Stimulated activated CD4-positive, alpha-beta T cell treated with anti-CD3 and anti-CD28 coated beads, TNF-alpha, amount 100 ng/mL, for 24 hours (primary cell): ENCODE results near the gene SPRED1.

Source experiments
- DNase-seq, 3 experiments: peaks; one replicate each; pipeline ENCODE4 v3.0.0-alpha.2; 2020; ENCODE audit warnings: low read depth in 3 of 3

SPRED1 gene

DNA sequence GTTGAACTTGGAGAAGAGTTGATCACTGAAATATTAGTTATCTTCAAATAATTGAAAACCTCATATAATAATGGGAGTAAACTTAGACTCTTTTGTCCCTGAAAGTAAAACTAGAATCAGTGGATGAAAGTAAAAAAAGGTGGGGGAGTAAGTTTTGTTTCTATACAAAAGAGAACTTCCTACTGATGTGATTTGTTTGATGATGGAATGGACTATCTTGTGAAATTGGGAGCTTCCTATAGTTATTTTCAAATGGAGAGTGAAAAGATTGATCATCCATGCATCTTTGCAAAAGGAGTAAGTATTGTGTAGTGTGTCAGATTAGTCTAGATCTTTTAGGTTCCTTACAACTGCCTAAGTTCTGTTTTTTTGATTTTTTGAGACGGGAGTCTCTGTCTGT, 28.4 kb downstream of the SPRED1 start:
- no peak for DNase-seq

GRCh38 chr15:38283010-38283409, 30.4 kb downstream of the SPRED1 start:
- DNase-seq = no peak

- DNase-seq = no peak
These were observed 32.8 kb downstream of the SPRED1 start for GRCh38 chr15:38285456-38285855.

DNA sequence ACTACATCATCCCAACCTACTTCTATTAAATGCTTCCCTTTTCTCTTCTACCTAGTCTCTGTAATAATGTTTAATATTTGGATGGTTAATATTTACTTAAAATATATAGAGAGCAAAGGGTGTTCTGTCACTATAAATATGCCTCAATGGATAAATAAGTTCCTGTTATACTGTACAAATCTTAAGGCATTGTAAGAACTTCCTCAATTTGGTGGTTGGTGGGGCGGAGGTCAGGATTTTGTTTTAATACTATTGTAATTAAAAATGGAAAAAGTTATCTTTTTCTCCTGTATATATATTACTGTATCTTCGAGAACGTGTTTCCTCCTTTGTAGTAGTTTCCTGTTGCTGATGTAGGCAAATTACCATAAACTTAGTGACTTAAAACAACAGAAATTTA, 41.5 kb downstream of the SPRED1 start:
- DNase-seq = no peak

DNA sequence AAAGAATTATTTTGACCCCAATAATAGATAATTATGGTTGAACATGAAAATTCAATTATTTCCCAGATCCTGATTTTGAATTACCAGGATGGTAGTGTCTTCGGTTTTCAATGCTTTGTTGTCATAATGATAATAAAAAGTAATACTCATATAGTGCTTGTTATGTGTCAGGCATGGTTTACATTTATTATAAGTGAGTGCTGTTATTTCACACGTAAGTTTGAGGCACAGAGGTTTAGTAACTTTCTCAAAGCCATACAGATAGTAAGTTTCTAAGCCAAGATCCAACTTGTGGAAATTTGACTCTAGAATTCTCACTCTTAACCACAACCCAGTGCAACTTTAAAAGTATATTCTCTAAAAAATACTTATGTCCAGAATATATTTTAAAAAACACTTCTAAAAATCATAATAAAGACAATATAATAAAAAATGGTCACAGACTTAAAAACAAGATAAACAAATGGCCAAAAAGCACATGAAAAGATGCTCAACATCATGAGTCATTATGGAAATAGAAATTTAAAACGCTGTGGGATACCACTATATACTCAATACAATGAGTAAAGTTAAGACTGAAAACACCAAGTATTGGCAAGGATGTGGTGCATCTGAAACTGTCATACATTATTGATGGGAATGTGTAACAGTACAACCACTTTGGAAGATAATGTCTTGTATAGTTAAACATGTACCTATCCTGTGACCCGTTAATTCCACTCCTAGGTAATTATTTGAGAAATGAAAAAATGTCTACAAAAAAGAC, 45.2 kb downstream of the SPRED1 start:
- DNase-seq = no peak

GRCh38 chr15:38299216-38299615, 46.6 kb downstream of the SPRED1 start:
- DNase-seq = no peak

GRCh38 chr15:38300395-38300794, 47.8 kb downstream of the SPRED1 start:
- no peak for DNase-seq

DNA sequence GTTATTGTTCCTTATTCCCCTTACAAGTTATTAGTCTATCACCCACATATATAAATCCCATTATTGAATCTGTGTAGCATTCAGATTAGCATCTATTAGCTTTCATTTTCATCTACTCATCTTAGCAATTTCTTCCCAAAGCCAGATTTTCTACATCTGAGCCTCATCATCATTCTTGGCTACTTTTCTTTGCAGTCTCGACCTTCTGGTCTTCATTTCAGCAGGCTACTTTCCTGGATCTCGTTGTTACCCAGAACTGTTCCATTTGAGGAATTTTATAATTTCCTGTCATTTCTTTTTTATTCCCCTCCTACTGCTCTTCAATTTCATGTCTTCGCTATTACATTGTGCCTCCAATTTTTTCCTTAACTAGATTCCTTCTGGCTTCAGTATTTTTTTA, 51.8 kb downstream of the SPRED1 start:
- DNase-seq = no peak

GRCh38 chr15:38307251-38307650, 54.6 kb downstream of the SPRED1 start:
- no peak for DNase-seq

GRCh38 chr15:38307861-38308641, 55.4 kb downstream of the SPRED1 start:
- DNase-seq = no peak

GRCh38 chr15:38308797-38309196, 56.2 kb downstream of the SPRED1 start:
- DNase-seq = no peak

GRCh38 chr15:38312190-38312589, 59.6 kb downstream of the SPRED1 start:
- no peak for DNase-seq

DNA sequence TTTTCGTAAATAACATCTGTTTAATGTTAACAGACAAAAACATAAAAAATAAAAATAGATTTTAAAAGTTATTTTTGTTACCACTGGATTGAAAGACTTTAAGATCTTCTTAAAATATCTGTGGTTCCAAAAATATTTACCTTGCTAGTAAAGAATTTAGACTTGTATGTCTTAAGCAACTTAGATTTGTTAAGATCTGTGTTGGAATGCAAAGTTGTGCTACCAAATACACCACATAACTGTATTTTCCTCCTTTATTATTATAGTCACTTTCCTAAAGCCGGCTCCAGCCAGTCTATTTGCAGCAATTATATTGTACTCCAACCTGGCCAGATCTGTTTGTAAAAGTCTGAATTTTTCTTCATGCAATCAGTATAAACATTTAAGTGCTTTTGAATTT, 63.7 kb downstream of the SPRED1 start:
- DNase-seq = no peak

- DNase-seq = no peak
These were observed 67.5 kb downstream of the SPRED1 start for GRCh38 chr15:38320181-38320580.

DNA sequence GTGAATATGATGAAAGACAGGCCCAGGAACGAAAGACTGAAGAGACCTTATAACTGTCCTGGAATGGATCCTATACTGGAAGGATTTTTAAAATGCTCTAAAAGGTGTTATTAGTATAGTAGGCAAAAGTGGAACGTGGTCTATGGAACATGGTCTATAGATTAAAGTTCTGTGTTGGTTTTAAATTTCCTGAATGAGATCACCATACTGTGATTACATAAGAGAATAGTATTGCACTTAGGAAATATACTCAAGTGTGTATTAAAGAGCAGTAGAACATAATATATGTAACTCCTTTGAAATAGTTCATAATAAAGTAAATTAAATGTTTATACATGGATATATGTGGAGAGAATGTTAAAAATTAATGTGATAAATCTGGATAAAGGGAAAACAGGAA, 68.2 kb downstream of the SPRED1 start:
- no peak for DNase-seq

DNA sequence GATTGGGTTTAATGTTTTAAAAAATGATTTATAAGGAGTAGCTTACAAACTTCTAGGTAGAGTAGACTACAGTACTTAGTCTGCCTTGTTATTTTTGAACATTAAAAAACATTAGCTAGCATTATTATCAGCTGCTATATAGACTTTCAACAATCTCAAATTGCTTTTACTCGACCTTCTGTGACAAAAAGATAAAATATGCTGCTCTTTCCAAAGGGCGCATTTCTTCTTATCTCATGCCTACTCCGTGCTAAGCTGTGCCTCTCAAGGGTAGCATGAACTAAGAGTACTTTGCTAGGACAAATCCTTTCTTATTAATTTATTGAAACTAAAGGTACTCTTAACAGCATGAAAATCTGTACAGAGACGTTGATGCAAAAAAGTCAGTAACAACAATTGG, 71.3 kb downstream of the SPRED1 start:
- DNase-seq = no peak

- no peak for DNase-seq
These were observed 72.5 kb downstream of the SPRED1 start for GRCh38 chr15:38324939-38325647.

- no peak for DNase-seq
These were observed 73.0 kb downstream of the SPRED1 start for GRCh38 chr15:38325648-38325990.

DNA sequence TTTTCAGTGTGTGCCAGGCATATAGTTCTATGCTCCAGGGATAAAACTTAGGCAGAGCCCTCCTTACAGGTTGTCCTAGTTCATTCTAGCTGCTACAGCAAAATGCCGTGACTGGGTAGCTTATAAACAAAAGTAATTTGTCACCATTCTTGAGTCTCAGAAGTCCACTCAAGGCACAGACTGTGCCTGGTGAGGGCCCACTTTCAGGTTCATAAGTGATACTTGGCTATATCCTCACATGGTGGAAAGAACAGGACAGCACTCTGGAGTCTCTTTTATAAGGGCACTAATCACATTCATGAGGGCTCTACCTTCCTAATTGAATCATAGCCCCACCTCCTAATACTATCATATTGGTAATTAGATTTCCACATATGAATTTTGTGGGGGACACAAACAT, 80.1 kb downstream of the SPRED1 start:
- no peak for DNase-seq

GRCh38 chr15:38335116-38335515, 82.5 kb downstream of the SPRED1 start:
- DNase-seq = no peak

DNA sequence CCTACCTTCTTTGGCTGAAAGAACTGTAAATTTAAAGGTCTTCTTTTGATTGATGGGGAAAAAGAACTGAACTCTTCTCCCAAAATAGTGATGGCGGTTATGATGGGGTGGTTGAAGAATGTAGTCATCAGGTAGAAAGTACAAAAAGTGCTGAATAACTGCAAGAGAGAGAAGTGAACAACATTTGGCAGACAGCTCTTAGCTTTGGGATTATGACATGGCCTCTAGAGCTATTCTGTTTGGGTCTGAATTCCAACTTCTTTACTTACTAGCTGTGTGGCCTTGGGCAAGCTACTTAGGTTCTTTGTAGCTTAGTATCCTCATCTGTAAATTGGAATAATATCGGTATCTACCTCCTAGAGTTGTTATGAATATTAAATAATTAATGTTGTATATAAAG, 91.7 kb downstream of the SPRED1 start:
- no peak for DNase-seq

- no peak for DNase-seq
These were observed 96.6 kb downstream of the SPRED1 start for GRCh38 chr15:38349251-38349650.

- DNase-seq = no peak
These were observed 98.8 kb downstream of the SPRED1 start for GRCh38 chr15:38351466-38351865.
